ACHN (cell line): ENCODE results near the gene MAGEA2B.
"Not testable (repeated sequence)": the region's sequence is repeated elsewhere in the genome, so short reads cannot be mapped to it uniquely, and the experiment has no call there.

Source experiments
- DNase-seq: peaks from one replicate; pipeline ENCODE4 v3.0.0-alpha.2; 2015
- in situ Hi-C: cut with HindIII; loops from 2 replicates; pipeline ENCODE4 v1.10.0; 2017; ENCODE audit warnings: low sequenced_read_pairs, low pct_ligation_motif_present, low pct_unique_long_range_greater_than_20kb

Gene MAGEA2B

DNA sequence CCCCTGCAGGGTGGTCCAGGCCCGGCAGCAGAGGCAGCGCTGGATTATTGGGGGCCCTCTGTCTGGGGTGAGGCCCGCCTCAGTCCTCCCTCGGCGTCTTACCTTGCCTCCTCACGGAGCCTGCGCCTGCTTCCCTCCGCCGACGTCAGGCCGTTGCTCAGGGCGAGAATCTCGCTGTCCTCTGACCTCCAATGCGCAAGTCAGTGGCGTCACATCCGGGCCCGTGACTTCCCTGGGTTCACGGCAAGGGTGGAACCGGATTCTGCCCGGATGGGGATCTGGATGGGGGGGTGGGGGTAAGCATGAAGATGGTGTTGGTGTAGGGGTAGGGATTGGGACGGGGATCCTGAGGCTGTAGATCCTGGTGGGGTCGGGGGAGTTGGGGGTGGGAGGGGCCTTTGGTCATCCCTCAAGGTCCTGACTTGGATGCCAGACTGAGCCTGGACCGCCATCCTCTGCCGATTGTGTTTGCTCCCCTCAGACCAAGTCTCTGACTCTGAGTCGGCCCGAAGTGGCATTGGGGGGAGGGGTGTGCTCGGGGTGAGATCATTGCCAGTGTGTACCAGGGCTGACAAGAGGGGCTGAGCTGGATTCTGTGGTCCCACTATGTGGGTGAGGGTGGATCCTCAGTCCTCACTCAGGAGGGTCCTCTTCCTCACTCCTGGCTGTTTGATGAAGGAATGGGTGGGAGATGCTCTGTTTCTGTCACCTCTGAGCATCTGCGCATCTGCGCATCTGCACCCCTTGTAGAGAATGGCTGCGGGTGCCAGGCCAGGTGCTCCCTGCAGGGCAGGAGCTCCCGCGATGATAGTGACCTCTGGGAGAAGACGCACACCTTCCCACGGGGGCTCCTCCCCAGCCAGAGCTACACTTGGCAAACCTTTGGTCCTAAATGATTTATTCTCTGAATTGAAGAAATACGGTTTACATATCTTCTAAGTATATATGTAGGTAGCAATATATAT is 39.5 kb downstream of the MAGEA2B start, which contains the start of gene MAGEA2:
Gene MAGEA2, minus strand, starts transcription at position 157 of the 965 bp plus-strand sequence. CDS start 2,479 bp downstream, outside the sequence.
- DNase-seq, in situ Hi-C loops: not testable (repeated sequence)

DNA sequence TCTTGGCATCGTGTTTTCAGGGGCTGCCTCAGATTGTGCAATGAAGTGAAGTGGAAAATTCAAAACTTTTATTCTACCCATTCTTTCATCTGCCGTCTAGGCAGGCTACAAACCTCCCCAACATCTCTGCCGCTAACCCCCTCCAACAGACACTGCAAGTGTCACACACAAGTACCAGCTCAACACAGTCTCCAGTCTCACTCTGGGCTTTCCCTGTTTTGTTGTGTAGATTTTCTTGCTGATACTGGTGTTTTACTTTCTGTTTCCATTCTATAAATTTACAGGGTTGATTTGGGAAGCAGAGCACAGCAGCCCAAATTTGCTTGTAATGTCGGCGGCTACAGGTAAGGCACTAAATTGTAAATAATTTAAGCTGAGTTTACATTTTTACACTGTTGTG is 40.4 kb downstream of the MAGEA2B start:
- in situ Hi-C loops, DNase-seq: not testable (repeated sequence)

DNA sequence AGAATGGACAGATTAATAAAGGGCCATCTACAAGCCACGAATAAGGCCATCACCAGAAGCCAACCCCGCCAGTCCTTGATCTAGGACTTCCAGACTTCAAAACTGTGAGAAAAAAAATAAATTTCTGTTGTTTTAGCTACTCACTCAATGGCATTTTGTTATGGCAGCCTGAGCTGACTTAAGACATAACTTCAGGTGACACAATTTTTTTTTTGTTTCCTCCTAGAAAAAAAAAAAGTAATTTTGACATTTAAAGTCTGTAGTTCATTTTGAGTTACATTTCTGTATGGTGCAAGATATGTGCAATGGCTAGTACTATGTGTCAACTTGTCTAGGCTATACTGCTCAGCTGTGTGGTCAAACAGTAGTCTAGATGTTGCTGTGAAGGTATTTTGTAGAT is 44.5 kb downstream of the MAGEA2B start, which contains the start of gene CSAG3:
Gene CSAG3, plus strand, starts transcription at position 301 of the 400 bp plus-strand sequence.
- in situ Hi-C loops, DNase-seq: not testable (repeated sequence)

DNA sequence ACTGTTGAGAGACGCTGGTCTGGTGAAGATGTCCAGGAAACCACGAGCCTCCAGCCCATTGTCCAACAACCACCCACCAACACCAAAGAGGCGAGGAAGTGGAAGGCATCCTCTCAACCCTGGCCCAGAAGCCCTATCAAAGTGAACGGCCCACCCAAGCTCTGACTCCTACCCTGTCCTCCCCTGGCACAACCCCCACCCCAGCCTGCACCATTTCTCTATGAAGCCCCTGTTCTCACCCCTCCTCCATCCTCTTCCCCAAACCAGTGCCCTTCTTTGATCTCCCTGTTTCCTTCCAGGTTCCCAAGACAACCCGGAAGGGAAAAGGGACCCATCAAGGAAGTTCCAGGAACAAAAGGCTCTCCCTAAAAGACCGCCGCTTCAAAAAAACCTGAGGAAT is 45.1 kb downstream of the MAGEA2B start:
- in situ Hi-C loops, DNase-seq: not testable (repeated sequence)

DNA sequence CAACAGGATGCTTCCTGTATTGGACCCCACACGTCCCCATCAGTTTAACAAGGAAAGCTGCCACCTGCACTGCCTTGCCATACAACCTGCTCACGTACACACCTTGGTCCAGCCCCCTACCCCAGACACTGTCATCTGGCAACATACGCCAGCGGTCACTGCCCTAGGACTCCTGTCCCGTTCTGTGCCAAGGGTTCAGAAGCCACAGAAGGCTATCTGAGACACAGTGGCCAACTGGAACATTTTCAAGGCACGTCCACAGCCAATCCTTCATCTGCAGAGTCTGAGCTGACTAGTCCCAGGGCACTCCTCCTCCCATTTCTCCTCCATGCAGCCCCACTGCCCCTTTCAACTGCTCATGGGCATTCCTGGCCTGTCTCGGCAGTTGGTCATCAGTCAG is 47.2 kb downstream of the MAGEA2B start:
- in situ Hi-C loops: not testable (repeated sequence)

DNA sequence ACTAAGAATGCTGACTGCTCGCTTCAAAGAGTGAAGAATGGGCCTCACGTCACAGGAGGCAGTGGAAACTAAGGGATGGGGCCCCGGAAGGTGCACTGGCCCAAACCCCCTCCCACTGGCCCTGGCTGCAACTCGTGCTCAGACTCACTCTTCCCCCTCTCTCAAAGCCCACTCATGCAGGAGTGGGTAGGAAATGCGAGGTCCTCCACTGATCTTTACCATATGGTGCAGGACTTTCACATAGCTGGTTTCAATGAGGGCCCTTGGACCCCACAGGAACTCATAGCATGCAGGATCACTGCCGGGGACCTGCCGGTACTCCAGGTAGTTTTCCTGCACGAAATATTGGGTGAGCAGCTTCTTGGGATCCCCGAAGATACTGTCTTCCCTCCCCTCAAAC is 52.1 kb downstream of the MAGEA2B start:
- DNase-seq, in situ Hi-C loops: not testable (repeated sequence)

More for the DNA sequence above, 47.2 kb downstream of the MAGEA2B start:
- not testable (repeated sequence) for DNase-seq
